Osteoblast (primary cell): ENCODE data around the gene KREMEN1. TPM values are rescaled to one million over a fixed set of nuclear protein-coding genes. Genes with fewer than 3 reads are reported as not detected.

Experiments used
- DNase-seq: peaks from one replicate; pipeline ENCODE4 v3.0.0; 2011; ENCODE audit warnings: low spot score, mixed read lengths; ENCODE audit not compliant: insufficient read length; ENCODE audit errors: missing footprints
- H2AFZ ChIP-seq: 2 replicates; pipeline ENCODE4 v1.6.0; 2011; ENCODE audit warnings: mild to moderate bottlenecking, low read length
- H3K27ac ChIP-seq: 2 replicates; pipeline ENCODE4 v1.5.1; 2011; ENCODE audit warnings: mild to moderate bottlenecking, low read depth, low read length, moderate library complexity
- H3K27me3 ChIP-seq: 2 replicates; pipeline ENCODE4 v1.6.0; 2012; ENCODE audit warnings: mild to moderate bottlenecking, control low read depth, inconsistent platforms, low read length, moderate library complexity; ENCODE audit not compliant: insufficient read depth
- H3K36me3 ChIP-seq: 2 replicates; pipeline ENCODE4 v1.5.1; 2011; ENCODE audit warnings: mild to moderate bottlenecking, low read length, control low read depth, moderate library complexity; ENCODE audit not compliant: insufficient read depth
- H3K4me1 ChIP-seq: 2 replicates; pipeline ENCODE4 v1.5.1; 2011; ENCODE audit warnings: mild to moderate bottlenecking, low read length, control low read depth, moderate library complexity; ENCODE audit not compliant: insufficient read depth
- H3K4me2 ChIP-seq: 2 replicates; pipeline ENCODE4 v1.6.0; 2011; ENCODE audit warnings: mild to moderate bottlenecking, low read length; ENCODE audit not compliant: insufficient read depth
- H3K4me3 ChIP-seq: fragments of 200-600 bp; sonication (generic); 3 replicates; pipeline ENCODE4 v1.5.1; 2012; ENCODE audit warnings: mild to moderate bottlenecking, low read length, inconsistent platforms; ENCODE audit not compliant: insufficient read depth
- H3K79me2 ChIP-seq: 2 replicates; pipeline ENCODE4 v1.6.0; 2012; ENCODE audit warnings: mild to moderate bottlenecking, low read length, control low read depth, inconsistent platforms; ENCODE audit not compliant: insufficient read depth
- H3K9me3 ChIP-seq: 2 replicates; pipeline ENCODE4 v1.5.1; 2011; ENCODE audit warnings: low read depth, low read length, control low read depth
- H4K20me1 ChIP-seq: 2 replicates; pipeline ENCODE4 v1.6.0; 2012; ENCODE audit warnings: mild to moderate bottlenecking, low read length, control low read depth; ENCODE audit not compliant: insufficient read depth
- total RNA-seq: library from RNA; depleted of rRNA; stranded (reverse); fragments of >200 nt; gene quantifications from 2 replicates; pipeline ENCODE4 v1.2.3, GENCODE V29; 2012
- TF ChIP-seq, protein P1 (sequence below): IDR thresholded peaks from 2 replicates; pipeline ENCODE4 v1.5.1; 2011; ENCODE audit warnings: mild to moderate bottlenecking, low read depth, low read length, moderate library complexity; ENCODE audit errors: extremely low read depth

Gene KREMEN1
- total RNA-seq, 1 donor: 6.5 TPM

DNA sequence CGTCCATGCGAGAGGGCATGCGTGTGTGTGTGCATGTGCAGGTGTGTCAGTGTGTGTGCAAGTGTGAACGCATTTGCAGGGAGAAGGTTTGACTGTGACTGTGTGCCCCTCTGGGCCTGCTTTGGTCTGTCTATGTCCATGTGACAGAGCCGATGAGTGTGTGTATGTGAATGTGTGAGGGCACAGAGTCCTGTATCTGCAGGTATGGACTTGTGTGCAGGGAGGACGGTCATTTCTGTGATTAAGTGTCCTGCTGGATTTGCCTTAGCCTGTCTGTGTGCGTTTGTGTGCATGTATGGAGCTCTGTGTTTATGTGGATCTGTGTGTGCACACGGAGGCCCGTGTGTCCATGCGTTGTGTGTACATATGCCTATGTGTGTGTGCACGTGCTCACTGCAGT is 138.2 kb downstream of the KREMEN1 start:
- TF ChIP-seq, protein P1, sequence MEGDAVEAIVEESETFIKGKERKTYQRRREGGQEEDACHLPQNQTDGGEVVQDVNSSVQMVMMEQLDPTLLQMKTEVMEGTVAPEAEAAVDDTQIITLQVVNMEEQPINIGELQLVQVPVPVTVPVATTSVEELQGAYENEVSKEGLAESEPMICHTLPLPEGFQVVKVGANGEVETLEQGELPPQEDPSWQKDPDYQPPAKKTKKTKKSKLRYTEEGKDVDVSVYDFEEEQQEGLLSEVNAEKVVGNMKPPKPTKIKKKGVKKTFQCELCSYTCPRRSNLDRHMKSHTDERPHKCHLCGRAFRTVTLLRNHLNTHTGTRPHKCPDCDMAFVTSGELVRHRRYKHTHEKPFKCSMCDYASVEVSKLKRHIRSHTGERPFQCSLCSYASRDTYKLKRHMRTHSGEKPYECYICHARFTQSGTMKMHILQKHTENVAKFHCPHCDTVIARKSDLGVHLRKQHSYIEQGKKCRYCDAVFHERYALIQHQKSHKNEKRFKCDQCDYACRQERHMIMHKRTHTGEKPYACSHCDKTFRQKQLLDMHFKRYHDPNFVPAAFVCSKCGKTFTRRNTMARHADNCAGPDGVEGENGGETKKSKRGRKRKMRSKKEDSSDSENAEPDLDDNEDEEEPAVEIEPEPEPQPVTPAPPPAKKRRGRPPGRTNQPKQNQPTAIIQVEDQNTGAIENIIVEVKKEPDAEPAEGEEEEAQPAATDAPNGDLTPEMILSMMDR: no peak
- Histone ChIP-seq H3K36me3 (no peaks in the 10 kb centered on the region), H3K4me3 (no peak overlapping the region), H3K79me2 (no peaks in the 10 kb centered on the region), H3K4me2 (no peak overlapping the region), H4K20me1 (no peaks in the 10 kb centered on the region), H3K9me3 (no peaks in the 10 kb centered on the region), H2AFZ (no peak overlapping the region), H3K27ac (no peak overlapping the region), H3K4me1 (no peaks in the 10 kb centered on the region), H3K27me3 (peaks cover 23% of the 10 kb centered on the region)
- peak; percentile 65 for DNase-seq

DNA sequence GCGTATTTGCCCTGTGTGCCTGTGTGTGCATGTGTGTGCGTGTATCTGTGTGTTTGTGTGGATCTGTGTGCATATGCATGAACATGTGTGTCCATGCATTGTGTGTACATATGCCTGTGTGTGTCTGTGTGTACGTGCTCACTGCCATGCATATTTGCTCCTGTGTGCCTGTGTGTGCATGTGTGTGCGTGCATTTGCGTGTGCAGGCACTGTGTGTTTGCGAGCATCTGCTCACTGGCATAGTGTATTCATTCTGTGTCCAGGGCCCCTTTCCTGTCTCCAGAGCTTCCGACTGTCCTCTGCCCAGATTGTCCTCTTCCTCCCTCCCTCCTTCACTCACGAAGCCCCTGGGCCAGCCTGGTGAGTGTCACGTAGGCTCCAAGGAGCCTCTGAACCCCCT is 138.6 kb downstream of the KREMEN1 start:
- Histone ChIP-seq H3K4me2 (no peak overlapping the region), H3K27ac (no peak overlapping the region), H2AFZ (no peak overlapping the region), H3K4me3 (no peak overlapping the region), H3K4me1 (no peaks in the 10 kb centered on the region), H3K36me3 (no peaks in the 10 kb centered on the region), H3K79me2 (no peaks in the 10 kb centered on the region), H3K27me3 (peaks cover 19% of the 10 kb centered on the region), H3K9me3 (no peaks in the 10 kb centered on the region), H4K20me1 (no peaks in the 10 kb centered on the region)
- TF ChIP-seq, protein P1: no peak
- peak; percentile 14 for DNase-seq

DNA sequence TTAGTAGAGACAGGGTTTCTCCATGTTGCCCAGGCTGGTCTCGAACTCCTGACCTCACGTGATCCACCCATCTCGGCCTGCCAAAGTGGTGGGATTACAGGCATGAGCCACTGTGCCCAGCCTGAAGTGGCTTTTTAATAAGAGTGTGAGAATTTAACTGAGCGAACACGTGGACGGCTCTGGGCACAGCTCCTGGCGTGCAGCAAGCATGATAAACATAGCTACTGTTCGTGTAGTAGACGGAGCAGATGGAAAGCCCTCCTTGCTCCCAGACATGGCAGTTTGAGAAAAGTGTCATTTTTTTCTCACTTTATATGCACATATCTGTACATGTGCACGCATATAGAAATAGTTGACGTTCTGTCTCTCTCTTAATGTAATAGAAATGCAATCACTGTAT is 139.9 kb downstream of the KREMEN1 start:
- Histone ChIP-seq H4K20me1 (no peaks in the 10 kb centered on the region), H3K79me2 (no peaks in the 10 kb centered on the region), H3K27me3 (peaks cover 10% of the 10 kb centered on the region), H3K36me3 (no peaks in the 10 kb centered on the region), H2AFZ (no peak overlapping the region), H3K27ac (no peak overlapping the region), H3K9me3 (no peaks in the 10 kb centered on the region), H3K4me3 (no peak overlapping the region), H3K4me2 (no peak overlapping the region), H3K4me1 (no peaks in the 10 kb centered on the region)
- peak; percentile 29 for DNase-seq
- TF ChIP-seq, protein P1: no peak

DNA sequence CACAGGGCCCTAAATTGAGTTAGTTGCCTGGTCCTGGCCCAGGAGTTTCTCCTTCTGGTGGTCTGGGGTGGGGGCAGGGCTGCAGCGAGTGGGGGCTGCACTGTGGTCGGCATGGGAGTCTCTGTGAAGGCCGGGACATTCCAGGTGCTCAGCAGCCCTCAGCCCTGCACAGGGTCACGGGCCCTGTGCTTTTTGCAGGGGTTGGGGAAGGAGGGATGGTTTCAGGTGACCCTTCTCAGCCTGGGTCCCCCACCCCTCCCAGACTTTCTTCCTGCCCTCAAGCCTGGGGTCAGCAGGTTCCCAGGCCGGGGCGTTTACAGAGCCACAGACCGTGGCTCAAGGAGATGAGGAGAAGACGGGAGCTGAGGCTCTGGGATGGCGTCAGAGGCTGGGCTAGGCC is 140.7 kb downstream of the KREMEN1 start:
- TF ChIP-seq, protein P1: no peak
- H2AFZ ChIP-seq: no peak overlapping the region
- no peaks in the 10 kb centered on the region for H3K79me2 ChIP-seq
- no peaks in the 10 kb centered on the region for H3K4me1 ChIP-seq
- no peaks in the 10 kb centered on the region for H3K9me3 ChIP-seq
- H3K36me3 ChIP-seq: no peaks in the 10 kb centered on the region
- H4K20me1 ChIP-seq: no peaks in the 10 kb centered on the region
- peak; percentile 71 for DNase-seq
- no peak overlapping the region for H3K27ac ChIP-seq
- no peak overlapping the region for H3K4me3 ChIP-seq
- H3K27me3 ChIP-seq: peaks cover 11% of the 10 kb centered on the region
- H3K4me2 ChIP-seq: no peak overlapping the region
